ENCODE data around the gene RPE.

The RPE gene

DNA sequence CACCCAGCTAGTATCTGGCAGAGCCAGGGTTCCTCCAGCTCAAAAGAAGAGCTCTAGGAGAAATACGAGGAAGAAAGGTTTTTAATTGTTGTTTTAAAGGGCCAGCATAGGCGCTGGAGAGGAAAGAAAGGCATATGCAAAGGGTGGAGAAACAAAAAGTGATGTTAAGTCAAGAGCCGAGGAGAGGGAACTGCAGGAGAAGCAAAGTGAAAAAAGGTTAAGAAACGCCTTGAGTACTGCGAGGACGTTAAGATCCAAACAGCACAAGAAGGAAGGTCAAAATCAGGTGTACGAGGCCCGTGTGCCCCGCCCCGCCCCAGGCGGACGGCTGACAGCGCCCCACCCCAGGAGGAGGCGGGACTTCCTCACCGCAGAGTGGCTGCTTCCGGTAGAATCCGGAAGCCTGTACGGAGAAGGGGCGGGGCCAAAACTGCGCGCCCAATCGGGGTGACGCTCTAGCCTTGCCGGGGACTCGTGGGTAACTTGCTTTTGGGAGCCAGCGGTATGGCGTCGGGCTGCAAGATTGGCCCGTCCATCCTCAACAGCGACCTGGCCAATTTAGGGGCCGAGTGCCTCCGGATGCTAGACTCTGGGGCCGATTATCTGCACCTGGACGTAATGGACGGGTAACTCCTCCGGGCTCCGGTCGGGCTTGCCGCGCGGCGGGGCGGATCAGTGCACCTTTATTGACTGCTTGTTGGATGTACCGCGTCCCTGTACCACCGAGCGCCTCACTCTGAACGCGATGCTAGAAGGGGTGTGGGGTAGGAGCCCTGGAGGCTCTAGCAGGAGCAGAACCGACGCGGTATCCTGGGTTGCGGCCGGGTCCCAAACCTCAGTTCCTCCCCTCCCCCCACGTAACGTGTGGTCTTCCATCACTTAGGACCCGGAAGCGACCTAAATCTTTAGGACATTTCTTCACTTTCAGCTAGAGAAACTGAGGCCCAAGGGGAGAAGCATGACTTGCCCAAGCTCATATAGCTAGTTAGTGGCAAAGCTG, at the start of gene RPE:
RPE (plus strand) TSS at position 481 of the 1,000 bp plus-strand sequence; CDS start at position 505, 24 bp downstream.
- DNase-seq, result peak; percentile 95

DNA sequence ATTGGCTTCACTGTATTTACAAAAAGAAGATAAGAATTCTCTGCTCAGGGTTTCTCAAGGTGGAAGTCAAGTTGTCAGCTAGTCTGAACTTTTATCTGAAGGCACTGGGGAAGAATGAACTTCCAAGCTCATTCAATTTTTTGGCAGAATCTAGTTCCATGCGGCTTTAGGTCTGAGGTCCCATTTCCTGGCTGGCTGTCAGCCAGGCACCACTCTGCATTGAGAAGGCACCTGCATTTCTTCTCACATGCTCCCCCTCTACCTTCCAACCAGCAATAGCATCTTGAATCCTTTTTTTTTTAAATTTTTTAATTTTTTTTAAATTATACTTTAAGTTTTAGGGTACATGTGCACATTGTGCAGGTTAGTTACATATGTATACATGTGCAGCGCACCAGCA, 46.2 kb upstream of the RPE start:
- no peak for DNase-seq

DNA sequence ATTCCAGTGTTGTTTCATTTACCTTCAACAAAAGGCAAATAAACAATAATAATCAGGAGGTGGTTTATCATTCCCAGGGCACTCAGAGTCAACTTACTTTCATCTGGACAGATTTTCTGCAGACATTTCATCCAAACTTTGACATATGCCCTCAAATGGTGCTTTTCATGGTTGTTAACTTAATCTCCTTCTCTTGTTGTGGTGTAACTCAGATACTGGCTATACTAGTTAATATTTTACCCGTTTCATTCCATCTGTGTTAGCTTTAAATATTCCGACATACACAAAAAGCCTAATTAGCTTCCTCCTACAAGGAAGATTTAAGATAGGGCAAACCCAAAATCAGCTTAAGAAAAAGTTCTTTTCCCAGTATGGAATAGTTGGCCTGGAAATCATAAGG, 44.4 kb upstream of the RPE start:
- no peak for DNase-seq

DNA sequence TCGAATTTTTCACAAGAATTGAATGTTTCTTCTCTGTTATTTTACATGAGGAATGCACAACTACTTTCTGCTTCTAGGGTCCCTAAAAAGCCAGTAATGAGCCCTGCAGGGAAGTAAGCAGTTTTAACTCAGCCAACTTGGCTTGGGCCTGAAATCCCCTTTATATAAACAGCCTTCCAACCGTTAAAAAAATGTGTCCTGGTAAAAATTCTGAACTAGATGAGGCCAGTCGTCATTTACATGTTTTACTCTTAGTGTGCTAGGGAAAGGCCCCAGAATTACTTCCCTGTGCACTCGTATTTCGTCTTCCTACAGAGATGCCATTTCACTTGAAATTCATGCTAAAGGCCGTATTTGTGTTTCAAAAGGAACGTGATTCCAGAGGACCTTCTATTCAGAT, 42.4 kb upstream of the RPE start:
- DNase-seq, result no peak

DNA sequence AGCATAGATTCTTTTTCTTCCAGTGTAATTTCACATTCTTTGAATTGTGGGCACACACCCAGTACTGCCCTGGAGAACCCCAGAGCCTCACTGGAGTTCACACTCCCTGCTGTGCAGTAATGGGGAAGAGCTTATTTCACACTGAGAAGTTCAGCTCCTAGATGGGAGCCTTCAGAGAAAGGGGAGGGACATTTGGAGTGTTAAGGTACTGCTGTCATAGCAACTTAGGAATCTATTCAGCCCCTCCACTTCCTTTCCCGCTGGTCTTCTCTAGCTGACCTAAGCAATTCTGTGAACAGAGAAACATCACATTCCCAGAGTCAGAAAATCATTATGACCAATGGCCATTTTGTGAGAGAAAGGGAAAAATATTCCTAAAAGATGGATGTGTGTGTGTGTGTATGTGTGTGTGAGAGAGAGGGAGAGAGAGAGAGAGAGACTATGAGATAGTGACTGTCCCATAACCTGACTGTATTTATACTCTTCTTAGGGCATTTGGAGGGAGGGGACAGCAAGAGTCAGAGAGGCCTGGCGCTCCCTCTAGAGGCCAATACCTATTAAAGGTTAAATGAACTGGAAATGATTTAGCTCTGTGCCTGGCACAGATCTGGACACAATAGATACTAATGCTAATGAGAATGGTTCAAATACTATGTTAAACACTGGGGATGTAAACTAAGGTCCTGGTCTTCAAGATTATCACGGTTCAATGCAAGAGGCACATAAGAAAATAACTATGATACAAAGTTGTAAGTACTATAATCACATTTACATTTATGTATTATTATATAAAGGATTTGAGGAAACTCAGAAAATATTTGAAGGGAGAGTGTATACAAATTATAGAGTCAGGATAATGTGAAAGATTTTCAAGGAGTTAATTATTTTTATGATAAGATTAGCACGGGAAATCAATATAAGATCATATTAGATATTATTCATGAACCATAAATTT, 41.5 kb upstream of the RPE start:
- peak; percentile 46 for DNase-seq

DNA sequence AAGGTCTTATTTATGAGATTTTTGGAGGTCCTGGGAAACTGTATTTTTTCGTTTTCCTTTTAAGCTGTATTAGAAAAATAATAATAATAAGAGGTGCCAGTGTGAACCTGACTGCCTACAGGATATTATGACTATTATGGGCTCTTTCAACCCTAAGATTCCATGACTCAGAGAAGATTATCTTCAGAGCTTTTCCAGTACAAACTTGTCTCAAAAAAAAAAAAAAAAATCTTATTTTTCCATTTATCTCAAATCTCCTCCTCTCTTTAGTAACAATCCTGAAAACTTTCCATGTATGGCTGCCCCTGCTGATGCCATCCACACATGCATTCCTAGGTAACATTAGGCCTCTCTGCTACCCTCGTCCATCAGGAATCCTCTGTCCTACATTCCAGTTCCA, 36.7 kb upstream of the RPE start:
- DNase-seq, result no peak

DNA sequence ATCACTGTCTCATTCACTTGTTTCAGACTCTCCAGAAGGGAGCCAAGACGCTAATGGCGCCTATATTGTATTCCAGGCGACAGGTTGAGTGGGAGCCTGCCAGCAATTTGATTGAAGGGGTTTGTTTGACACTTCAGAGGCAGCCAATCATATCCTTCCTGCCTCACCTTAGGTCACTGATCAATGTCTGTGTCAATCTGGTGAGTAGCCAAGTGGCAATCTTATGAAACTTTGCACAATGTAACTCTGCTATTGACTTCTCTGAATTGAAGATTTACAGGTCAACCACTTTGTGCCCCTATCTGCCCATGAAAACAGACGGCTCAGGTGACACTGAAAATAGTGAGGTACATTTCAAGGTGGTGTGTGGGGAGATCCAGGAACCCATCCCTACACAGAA, 32.7 kb upstream of the RPE start:
- DNase-seq, result no peak

DNA sequence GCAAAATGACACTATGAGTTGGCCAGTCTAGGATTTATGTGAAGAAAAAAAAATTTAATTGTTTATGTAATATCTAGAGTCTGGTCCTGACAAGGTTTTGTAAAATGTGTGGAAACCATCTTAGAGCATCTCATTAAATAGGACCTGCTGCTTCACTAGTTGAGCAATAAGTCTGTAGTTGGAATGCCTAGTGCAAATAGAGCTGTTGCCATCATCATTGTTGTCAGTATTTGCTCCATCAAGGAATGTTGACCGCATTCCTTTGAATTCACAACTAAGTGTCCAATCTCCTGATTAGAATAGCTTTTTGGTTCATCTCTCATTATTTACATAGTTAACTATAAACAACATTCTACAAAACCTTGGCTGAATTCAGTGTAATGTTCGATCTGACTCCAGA, 32.2 kb upstream of the RPE start:
- no peak for DNase-seq

DNA sequence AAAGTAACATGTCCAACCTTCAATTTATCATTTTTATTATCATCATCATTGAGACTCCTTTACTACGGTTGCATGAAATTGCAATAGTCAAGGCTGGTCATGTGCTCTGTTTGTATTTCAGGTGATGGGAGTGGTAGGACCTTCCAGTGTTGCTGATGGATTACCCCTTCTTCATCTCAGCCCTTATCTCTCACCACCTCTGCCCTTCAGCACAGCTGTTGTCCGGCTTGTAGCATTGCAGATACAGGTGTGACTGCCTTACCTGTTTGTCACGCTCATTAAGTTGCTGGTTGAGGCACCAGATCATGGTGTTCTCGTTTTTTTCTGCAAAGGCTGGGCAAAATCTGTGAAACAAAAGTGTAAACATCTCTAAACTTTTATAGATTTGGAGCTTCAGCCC, 31.7 kb upstream of the RPE start:
- no peak for DNase-seq

DNA sequence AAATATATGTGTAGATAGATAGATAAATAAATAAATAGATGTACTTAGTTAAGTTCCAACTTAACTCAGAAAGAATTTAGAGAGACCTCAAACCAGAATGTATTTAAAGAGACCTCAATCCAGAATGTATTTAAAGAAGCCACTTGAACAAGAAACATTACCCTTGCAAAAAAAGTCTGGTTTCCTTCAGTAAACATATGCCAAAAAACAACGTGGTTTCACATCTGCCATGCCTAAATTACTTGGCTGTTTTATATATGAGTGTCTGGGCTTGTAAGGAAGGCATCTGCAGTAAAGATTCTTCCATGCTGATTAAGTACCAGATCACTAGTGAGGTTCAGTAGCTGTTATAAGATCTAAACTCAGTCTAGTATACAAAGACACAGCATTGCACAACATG, 29.1 kb upstream of the RPE start:
- DNase-seq, result no peak

DNA sequence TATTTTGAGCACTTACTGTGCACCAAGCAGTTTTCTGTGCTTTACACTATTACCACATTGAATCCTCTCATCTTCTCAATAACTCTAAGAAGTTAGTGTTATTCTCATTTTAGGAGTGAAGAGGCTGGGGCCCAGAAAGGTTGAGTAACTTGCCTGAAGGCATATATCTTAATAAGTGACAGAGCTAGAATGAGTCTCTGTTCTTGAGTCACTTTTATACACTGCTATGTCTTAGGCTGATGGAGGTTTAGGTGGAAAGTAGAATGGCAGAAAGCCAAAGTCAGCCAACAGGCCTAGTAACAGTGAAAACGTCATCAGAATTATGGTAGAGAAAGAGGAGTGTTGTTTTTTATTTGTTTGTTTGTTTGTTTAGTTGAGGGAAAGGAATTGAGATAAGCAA, 27.9 kb upstream of the RPE start:
- DNase-seq, result no peak

DNA sequence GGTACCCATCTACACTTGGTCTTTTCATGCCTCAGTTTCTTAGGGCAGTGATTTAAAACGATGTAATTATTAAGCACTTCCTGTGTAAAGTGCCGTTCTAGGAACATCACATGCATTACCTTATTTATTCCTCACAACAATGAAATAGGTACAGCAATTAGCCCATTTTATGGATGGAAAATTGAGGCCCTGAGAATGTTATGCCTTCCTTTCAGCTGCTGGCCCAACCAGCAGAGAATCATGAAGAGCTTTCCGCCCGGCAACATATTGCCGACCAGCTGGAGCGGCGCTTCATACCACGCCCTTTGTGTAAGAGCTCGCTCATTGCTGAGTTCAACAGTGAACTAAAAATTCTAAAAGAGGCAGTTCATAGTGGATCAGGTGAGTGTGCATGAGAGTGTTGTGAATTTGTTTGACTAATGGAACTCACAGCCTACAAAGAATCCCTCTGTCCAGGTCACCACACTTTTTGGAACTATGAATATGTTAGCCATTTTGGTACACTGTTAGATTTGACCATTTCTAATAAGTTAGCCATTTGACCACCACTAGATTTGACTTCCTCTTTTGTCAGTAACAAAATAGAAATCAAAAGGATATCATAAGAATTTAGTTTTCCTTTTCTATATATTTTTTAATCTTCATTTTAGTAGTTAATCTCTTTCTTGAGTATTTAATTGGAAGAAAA, 25.6 kb upstream of the RPE start:
- DNase-seq, result no peak

DNA sequence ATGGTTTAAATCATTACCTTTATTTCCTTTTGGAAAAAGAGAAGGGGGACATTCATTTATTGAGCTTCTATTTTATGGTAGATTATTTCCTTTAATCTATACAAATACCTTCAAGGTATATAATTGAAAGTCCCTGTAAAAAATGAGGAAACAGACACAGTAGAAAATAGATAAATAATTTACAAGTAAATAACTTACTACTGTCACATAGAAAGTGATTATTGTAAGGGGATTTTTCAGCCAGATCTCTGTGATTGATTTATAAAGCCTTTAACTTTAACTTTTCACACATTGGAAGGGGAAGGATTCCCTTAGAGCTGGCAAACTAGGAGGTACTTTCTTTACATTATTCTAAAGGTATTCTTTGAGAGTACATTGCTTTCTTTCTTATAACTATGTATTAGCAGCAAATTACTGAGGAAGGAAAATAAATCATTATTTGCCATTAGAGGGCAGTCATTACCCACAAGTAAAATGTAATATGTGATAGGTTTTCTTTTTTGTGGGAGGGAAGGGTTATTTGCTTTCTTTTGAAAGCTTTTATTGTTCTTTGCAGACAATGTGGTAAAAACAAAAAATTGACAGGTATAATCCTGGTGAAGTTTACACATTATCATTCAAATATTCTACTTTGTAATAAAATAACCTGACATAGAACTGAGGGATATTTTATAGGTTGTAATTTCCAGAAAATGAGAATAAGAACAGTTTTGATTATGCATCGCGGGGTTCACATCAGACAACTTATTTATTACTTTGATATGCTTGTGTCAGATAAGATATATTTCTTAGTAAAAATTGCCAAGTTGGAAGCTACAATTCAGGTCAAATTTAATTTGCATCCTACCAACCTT, 24.8 kb upstream of the RPE start:
- peak; percentile 73 for DNase-seq

DNA sequence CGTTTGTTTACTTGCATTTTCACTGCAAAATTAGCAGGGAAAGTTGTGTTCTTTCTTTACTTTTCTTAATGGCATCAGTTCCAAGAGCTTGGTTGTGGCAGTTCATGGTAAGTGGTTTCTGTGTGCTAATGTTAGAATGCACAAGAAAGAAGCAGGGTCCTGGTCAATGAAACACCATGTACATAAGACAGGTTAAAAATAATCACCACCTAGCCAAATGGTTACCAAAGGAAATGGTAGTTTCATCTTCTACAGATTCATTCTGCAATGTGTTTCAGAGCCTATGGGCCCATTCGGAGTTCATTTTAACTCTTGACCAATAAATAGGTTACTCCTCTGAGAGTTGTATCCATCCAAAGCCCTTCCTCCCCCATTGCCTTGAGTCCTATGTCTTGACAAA, 18.1 kb upstream of the RPE start:
- DNase-seq, result no peak

DNA sequence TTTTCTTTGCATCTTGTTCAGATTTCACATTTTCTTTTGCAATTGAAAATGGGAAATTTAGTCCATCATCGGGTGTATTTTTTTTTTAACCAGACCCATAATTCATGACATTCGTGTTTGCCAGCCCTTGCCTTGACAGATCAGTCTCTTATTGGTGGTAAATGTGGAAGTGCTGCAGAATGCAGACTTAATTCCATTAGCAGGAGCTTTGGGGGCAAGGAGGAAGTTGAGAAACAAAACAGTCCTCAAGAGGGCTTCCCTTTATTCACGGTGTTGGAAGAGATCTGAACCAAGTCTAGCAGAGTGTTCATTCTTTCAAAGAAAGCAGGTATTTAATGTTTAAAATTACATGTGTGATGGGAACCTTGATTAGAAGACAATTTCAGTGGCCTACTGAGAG, 16.6 kb upstream of the RPE start:
- no peak for DNase-seq

DNA sequence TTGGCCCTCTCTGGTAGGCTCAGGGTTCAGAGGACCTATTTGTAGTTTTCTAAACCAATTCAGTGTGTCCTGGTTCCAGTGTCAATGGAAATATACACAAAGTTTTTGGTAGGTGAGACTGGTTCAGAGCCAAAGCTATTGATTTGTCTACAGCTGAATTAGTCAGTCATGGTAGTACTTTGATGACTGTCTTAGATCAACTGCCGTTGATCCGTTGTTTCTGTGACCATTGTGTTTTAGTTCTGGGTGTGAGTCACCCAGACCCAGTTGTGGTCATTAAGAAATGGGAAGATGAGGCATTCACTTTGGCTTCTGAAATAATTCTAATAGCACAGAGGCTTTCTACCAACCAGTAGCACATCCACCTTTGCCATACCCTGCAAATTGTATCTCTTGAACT, 16.0 kb upstream of the RPE start:
- no peak for DNase-seq

DNA sequence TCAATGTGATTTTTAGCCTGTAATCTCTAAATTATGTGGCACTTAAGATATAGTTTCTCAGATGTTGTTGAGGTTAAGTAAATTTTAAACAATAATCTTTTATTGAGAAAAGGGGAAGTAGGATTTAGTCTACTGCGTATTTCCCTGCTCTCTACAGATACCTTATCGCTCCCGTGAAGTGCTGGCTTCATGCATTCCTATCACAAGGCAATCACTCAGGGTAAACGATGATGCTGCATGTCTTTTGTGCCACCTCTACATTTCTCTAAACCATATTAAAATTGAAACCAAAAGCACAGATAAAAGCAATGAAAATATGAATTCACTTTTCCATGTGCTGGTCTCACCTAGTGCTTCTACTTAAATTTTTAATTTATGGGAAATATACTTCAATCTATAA, 14.4 kb upstream of the RPE start:
- no peak for DNase-seq

DNA sequence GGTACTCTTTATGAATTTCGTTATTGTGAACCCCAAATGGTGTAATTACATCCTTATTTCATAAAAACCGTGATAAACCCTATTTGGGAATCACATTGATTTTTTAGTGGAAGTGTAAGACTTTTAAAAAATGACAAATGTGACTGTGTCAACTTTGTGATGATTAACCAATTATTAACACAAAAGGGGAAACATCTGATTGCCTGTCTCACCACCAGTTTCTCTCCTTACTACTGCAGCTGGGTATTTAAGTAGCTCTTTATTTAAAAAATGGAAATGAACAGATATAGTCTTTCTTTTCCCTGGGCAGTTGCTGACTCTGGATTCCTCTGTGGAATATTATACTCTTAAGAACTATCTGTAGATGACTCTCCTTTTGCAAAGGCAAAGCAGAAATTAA, 11.6 kb upstream of the RPE start:
- no peak for DNase-seq

DNA sequence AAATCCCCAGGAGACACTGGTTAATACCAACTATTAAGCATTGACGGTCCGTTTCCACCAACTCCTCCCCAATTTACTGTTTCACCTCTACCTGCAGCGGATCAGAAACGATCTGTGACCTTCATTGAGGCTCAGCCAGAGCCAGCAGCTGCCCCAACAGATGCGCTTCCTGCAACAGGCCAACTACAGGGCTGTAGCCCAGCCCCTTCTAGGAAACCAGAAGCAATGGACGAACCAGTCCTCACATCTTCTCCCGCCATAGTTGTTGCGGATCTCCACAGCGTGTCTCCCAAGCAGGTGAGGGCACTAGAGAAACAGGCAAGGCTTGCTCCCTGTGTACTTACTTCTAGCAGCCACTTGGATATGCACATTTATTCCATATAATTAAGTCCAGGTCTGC, 8.5 kb upstream of the RPE start:
- DNase-seq, result no peak

DNA sequence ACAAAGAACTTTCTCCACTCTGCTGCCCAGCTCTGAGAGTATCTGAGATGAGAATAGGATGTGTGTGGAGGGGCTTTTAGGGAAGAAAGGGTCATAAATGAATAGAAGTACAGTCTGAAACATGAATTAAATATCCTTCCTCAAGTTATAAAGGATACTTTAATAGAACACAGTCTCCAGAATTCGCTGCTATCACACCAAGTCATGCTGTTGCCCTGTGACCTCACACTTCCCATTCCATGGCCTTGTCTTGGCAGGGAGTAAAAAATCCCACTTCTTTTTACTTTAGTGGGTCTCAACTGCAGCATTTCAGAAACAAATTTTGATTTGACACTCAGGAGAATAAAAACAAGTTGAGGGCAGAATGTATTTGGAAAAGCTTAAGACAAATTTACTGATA, 3.8 kb upstream of the RPE start:
- no peak for DNase-seq

DNA sequence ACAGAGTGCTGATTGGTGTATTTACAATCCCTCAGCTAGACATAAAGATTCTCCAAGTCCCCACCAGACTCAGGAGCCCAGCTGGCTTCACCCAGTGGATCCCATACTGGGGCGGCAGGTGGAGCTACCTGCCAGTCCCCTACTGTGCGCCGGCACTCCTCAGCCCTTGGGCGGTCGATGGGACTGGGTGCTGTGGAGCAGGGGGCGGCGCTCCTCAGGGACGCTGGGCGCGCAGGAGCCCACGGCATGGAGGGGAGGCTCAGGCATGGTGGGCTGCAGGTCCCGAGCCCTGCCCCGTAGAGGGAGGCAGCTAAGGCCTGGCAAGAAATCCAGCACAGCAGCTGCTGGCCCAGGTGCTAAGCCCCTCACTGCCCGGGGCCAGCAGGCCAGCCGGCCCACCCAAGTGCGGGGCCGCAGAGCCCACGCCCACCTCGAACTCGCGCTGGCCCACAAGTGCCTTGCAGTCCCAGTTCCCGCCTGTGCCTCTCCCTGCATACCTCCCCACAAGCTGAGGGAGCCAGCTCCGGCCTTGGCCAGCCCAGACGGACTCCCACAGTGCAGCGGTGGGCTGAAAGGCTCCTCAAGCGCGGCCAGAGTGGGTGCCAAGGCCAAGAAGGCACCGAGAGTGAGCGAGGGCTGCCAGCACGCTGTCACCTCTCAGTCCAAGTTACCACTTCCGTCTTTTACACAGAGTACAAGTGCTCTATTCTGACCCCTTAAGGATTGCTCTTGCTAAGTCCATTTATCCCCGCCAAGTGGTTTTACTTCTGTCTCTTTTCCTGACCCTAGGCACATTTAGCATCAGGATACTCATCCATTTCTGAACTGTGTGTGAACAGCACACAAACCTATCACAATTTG, 1.7 kb upstream of the RPE start:
- no peak for DNase-seq

Measured in kidney glomerular epithelial cell (primary cell).